Endothelial cell of umbilical vein (primary cell): ENCODE results near the gene PUS10. TPM values are rescaled to one million over a fixed set of nuclear protein-coding genes. Genes with fewer than 3 reads are reported as not detected.

Experiments
- BruUV-seq: library from RNA; stranded (reverse); fragments of 400-500 nt; replicated peaks from 2 replicates; lab custom pipeline; 2021; lab: Mats Ljungman, UMichigan
- CTCF ChIA-PET: fragments of 300-600, 350-600 bp; sonication (Branson Sonifier 250); formaldehyde crosslinking; loops from one replicate; lab custom pipeline; 2021; ENCODE audit warnings: antibody characterized with exemption, inconsistent platforms; lab: Charles Lee
- POLR2A ChIA-PET: fragments of 300-600, 350-600 bp; sonication (Branson Sonifier 250); formaldehyde crosslinking; loops from one replicate; lab custom pipeline; 2021; ENCODE audit warnings: antibody characterized with exemption, inconsistent platforms; lab: Charles Lee
- DNase-seq: peaks from one replicate; pipeline ENCODE4 v3.0.0-alpha.2; 2011; ENCODE audit warnings: low read depth, low spot score
- FAIRE-seq: peaks from 2 replicates; lab custom pipeline; 2011; peaks lifted over from hg19 to GRCh38; lab: Jason Lieb, UNC
- H2AFZ ChIP-seq: 2 replicates; pipeline ENCODE4 v1.6.0; 2012; ENCODE audit warnings: low read depth, low read length, control low read depth, inconsistent platforms
- H3K27ac ChIP-seq: 2 replicates; pipeline ENCODE4 v1.5.1; 2011; ENCODE audit warnings: low read depth, mild to moderate bottlenecking, control low read depth, low read length, moderate library complexity; ENCODE audit not compliant: insufficient read depth
- H3K27me3 ChIP-seq, 2 experiments: 2 replicates each; pipeline versions ENCODE4 v1.6.0 to v1.6.1; 2011; ENCODE audit warnings: low read length in 2 of 2, mixed read lengths in 1 of 2; ENCODE audit not compliant: control insufficient read depth in 2 of 2, insufficient read depth in 2 of 2
- H3K36me3 ChIP-seq, 2 experiments: 2 replicates in 1 of 2; 3 replicates in 1 of 2; pipeline ENCODE4 v1.5.1; 2011; ENCODE audit warnings: low read length in 2 of 2, mild to moderate bottlenecking in 1 of 2, moderate library complexity in 1 of 2; ENCODE audit not compliant: control insufficient read depth in 2 of 2, insufficient read depth in 2 of 2; ENCODE audit errors: extremely low read depth in 1 of 2
- H3K4me1 ChIP-seq: 3 replicates; pipeline ENCODE4 v1.5.1; 2011; ENCODE audit warnings: mild to moderate bottlenecking, low read length; ENCODE audit not compliant: control insufficient read depth, insufficient read depth; ENCODE audit errors: extremely low read depth
- H3K4me2 ChIP-seq: 2 replicates; pipeline ENCODE4 v1.6.1; 2011; ENCODE audit warnings: low read length, control low read depth, mixed read lengths; ENCODE audit not compliant: insufficient read depth
- H3K4me3 ChIP-seq, 3 experiments: fragments of 200-600 bp in 1 of 3; sonication (generic), shearing (Covaris generic) in 1 of 3; replicated peaks in 1 of 3; 2 replicates each; pipeline ENCODE4 v1.5.1; 2011 to 2016; ENCODE audit warnings: control low read depth in 3 of 3, low read length in 3 of 3, mild to moderate bottlenecking in 2 of 3, inconsistent platforms in 1 of 3, low read depth in 1 of 3, moderate library complexity in 1 of 3; ENCODE audit not compliant: insufficient read depth in 1 of 3
- H3K79me2 ChIP-seq: 2 replicates; pipeline ENCODE4 v1.6.0; 2012; ENCODE audit warnings: low read length, inconsistent platforms; ENCODE audit not compliant: control insufficient read depth, insufficient read depth
- H3K9ac ChIP-seq: replicated peaks from 2 replicates; pipeline ENCODE3; 2011; ENCODE audit warnings: low read length, control low read depth; ENCODE audit not compliant: insufficient read depth; ENCODE audit errors: extremely low read depth
- H3K9me1 ChIP-seq: replicated peaks from 3 replicates; pipeline ENCODE4 v1.6.0; 2011; ENCODE audit warnings: mild to moderate bottlenecking, low read length; ENCODE audit not compliant: control insufficient read depth, insufficient read depth; ENCODE audit errors: extremely low read depth
- H3K9me3 ChIP-seq: replicated peaks from 2 replicates; pipeline ENCODE4 v1.5.1; 2012; ENCODE audit warnings: low read length, inconsistent platforms; ENCODE audit not compliant: control insufficient read depth, insufficient read depth
- H4K20me1 ChIP-seq: replicated peaks from 2 replicates; pipeline ENCODE3; 2011; ENCODE audit warnings: mild to moderate bottlenecking, low read length; ENCODE audit not compliant: control insufficient read depth, insufficient read depth; ENCODE audit errors: extremely low read depth
- EZH2 ChIP-seq: IDR thresholded peaks from 2 replicates; pipeline ENCODE4 v1.6.1; 2012; ENCODE audit warnings: borderline replicate concordance, low read depth, mild to moderate bottlenecking, moderate library complexity, low read length, inconsistent platforms; ENCODE audit not compliant: severe bottlenecking
- FOS ChIP-seq: IDR thresholded peaks from 2 replicates; pipeline ENCODE4 v1.6.1; 2011; ENCODE audit warnings: mild to moderate bottlenecking, low read length, moderate library complexity, borderline replicate concordance; ENCODE audit not compliant: insufficient read depth
- GATA2 ChIP-seq: IDR thresholded peaks from 2 replicates; pipeline ENCODE4 v1.7.0; 2011; ENCODE audit warnings: low read depth, mild to moderate bottlenecking, moderate library complexity, mixed read lengths, low read length; ENCODE audit not compliant: insufficient read length, insufficient read depth
- JUN ChIP-seq: IDR thresholded peaks from 2 replicates; pipeline ENCODE4 v1.6.1; 2011; ENCODE audit warnings: borderline replicate concordance, low read depth; ENCODE audit not compliant: insufficient read length, insufficient read depth
- MYC ChIP-seq: IDR thresholded peaks from one replicate; pipeline ENCODE4 v1.6.1; 2011; ENCODE audit warnings: mild to moderate bottlenecking, low read depth, low read length
- POLR2A ChIP-seq: IDR thresholded peaks from 2 replicates; pipeline ENCODE4 v1.6.1; 2012; ENCODE audit warnings: low read depth, mild to moderate bottlenecking, control low read depth, low read length
- POLR2AphosphoS5 ChIP-seq: IDR thresholded peaks from 2 replicates; pipeline ENCODE4 v1.6.1; 2012; ENCODE audit warnings: low read depth, mild to moderate bottlenecking, control low read depth, low read length, moderate library complexity; ENCODE audit not compliant: insufficient read depth
- dilution Hi-C: fragments of 300-500 bp; cut with MboI; formaldehyde crosslinking; loops from one replicate; pipeline ENCODE4 v1.15.0; 2019; ENCODE audit warnings: low sequenced_read_pairs; ENCODE audit not compliant: extremely low pct_ligation_motif_present
- intact Hi-C: fragments of 100-400 bp; cut with micrococcal nuclease; formaldehyde crosslinking; loops from one replicate; pipeline ENCODE4 v1.10.0; 2022
- polyA plus RNA-seq, 4 experiments: library from polyadenylated mRNA; depleted of rRNA in 3 of 4; stranded (reverse) in 3 of 4; unstranded in 1 of 4; fragments of >200 nt; gene quantifications; 2 replicates each; pipeline versions ENCODE4 v1.2.1 to v1.2.3, GENCODE V29; 2011 to 2012; ENCODE audit warnings: missing spikeins in 1 of 4
- total RNA-seq: library from RNA; stranded (reverse); gene quantifications from 2 replicates; pipeline ENCODE4 v1.2.3, GENCODE V29; 2021
- TF ChIP-seq, protein P1 (sequence below), 2 donors: IDR thresholded peaks; 1 replicate in 1 of 2; 2 replicates in 1 of 2; pipeline ENCODE4 v1.5.1; 2011; ENCODE audit warnings: low read length in 2 of 2, mild to moderate bottlenecking in 2 of 2, moderate library complexity in 2 of 2, control low read depth in 1 of 2, inconsistent platforms in 1 of 2, low read depth in 1 of 2; ENCODE audit not compliant: insufficient read depth in 1 of 2; ENCODE audit errors: extremely low read depth in 1 of 2
- TF ChIP-seq, protein P2 (sequence below): IDR thresholded peaks from 2 replicates; pipeline ENCODE4 v1.6.1; 2011; ENCODE audit not compliant: insufficient read depth, insufficient read length

Gene PUS10
- total and polyA plus RNA-seq, 2 donors (not counting 3 experiments of a cell fraction or from before 2014, with no cell fraction given), result 3.7 to 10.3 TPM

DNA sequence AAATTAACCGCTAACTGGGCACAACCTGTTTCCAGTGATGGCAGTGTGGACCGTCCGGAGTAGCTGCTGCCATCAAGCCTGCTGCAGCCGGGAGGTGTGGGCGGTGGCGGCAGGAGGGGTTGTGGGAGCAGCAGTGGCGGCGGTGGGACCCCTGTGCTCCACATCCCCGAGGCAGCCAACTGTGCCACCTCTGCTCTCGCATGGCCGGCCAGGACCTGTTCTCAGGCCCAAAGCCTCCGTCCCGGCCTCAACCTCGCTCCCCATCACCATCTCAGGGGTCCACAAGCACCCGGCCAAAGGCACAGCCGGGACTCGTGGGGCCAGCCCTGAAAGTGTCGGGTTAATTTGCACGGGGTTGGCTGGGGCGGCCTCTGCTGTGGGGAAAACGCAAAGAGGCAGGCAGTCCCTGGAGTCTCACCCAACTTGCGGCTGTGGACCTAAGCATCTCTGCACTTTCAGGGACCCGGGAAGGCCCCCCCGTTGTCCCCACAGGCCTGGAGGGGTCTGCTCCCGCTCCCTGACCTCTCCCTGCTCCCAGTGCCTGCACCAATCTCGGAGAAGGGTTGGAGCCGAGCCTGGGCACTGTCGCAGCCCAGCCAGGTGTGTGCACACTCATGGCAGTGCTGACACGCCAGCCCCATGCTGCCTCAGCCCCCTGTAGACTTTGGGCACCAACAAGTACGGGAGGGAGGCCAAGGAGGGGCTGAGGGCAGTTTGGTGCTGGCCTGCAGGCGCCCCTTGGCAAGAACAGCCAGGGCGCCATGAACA is 45.0 kb downstream of the PUS10 start:
- no peak for FAIRE-seq
- dilution Hi-C loops (no loop called here), intact Hi-C loops (no loop called here)
- Histone ChIP-seq H3K4me3 (no peak overlapping the region), H3K9me3 (no peaks in the 10 kb centered on the region), H3K27me3 (no peaks in the 10 kb centered on the region), H4K20me1 (no peaks in the 10 kb centered on the region), H3K4me1 (no peaks in the 10 kb centered on the region), H3K27ac (no peak overlapping the region), H3K4me2 (no peak overlapping the region), H3K79me2 (no peaks in the 10 kb centered on the region), H3K36me3 (no peaks in the 10 kb centered on the region), H3K9ac (no peak overlapping the region), H2AFZ (no peak overlapping the region), H3K9me1 (no peaks in the 10 kb centered on the region)
- CTCF ChIA-PET, result no interaction called here
- POLR2A ChIA-PET, result no interaction called here
- BruUV-seq, result no TSS peak
- DNase-seq, result no peak
- TF ChIP-seq, protein P1, sequence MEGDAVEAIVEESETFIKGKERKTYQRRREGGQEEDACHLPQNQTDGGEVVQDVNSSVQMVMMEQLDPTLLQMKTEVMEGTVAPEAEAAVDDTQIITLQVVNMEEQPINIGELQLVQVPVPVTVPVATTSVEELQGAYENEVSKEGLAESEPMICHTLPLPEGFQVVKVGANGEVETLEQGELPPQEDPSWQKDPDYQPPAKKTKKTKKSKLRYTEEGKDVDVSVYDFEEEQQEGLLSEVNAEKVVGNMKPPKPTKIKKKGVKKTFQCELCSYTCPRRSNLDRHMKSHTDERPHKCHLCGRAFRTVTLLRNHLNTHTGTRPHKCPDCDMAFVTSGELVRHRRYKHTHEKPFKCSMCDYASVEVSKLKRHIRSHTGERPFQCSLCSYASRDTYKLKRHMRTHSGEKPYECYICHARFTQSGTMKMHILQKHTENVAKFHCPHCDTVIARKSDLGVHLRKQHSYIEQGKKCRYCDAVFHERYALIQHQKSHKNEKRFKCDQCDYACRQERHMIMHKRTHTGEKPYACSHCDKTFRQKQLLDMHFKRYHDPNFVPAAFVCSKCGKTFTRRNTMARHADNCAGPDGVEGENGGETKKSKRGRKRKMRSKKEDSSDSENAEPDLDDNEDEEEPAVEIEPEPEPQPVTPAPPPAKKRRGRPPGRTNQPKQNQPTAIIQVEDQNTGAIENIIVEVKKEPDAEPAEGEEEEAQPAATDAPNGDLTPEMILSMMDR (IDR thresholded peaks at IDR 0.05; ENCODE audit: extremely low read depth in 1 of 2, insufficient read depth in 1 of 2, low read depth in 1 of 2, low read length in 2 of 2), result no peak
- no peak for TF ChIP-seq POLR2A
- TF ChIP-seq MYC, result no peak
- TF ChIP-seq, protein P2, sequence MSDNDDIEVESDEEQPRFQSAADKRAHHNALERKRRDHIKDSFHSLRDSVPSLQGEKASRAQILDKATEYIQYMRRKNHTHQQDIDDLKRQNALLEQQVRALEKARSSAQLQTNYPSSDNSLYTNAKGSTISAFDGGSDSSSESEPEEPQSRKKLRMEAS, result no peak
- no peak for TF ChIP-seq GATA2
- no peak for TF ChIP-seq FOS
- TF ChIP-seq POLR2AphosphoS5, result no peak
- TF ChIP-seq JUN, result no peak
- TF ChIP-seq EZH2, result no peak
